Measurements from ENCODE around the gene MRPL14.

DNA sequence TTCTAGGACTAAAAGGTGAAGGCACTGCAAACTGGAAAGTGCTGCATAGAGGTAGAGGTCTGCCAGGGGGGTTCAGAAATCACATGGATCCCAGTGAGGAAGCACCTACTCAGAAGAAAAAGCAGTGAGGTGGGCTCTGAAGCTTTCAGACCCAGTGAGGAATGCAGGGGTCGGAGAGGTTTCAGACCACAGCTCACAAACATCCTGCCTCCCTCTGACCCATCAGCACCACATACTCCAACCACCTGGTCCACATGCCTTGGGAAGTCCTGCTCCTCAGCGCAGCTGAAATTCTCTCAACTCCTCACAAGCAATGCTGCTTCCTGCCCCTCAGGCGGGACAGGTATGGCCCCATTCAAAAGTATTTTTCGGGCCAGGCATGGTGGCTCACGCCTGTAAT lies 20.2 kb downstream of the MRPL14 start:
- TF ChIP-seq, protein P1, sequence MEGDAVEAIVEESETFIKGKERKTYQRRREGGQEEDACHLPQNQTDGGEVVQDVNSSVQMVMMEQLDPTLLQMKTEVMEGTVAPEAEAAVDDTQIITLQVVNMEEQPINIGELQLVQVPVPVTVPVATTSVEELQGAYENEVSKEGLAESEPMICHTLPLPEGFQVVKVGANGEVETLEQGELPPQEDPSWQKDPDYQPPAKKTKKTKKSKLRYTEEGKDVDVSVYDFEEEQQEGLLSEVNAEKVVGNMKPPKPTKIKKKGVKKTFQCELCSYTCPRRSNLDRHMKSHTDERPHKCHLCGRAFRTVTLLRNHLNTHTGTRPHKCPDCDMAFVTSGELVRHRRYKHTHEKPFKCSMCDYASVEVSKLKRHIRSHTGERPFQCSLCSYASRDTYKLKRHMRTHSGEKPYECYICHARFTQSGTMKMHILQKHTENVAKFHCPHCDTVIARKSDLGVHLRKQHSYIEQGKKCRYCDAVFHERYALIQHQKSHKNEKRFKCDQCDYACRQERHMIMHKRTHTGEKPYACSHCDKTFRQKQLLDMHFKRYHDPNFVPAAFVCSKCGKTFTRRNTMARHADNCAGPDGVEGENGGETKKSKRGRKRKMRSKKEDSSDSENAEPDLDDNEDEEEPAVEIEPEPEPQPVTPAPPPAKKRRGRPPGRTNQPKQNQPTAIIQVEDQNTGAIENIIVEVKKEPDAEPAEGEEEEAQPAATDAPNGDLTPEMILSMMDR (IDR thresholded peaks at IDR 0.05): no peak
- no peak for TF ChIP-seq POLR2A (IDR thresholded peaks at IDR 0.05)

All from esophagus squamous epithelium (tissue), 4 donors.